Measurements from ENCODE around the gene MND1. TPM values are rescaled to one million over a fixed set of nuclear protein-coding genes. Genes with fewer than 3 reads are reported as not detected.
A peak's percentile ranks its signal among the peaks of the same experiment; 100 is the strongest.

Gene MND1
- total and polyA plus RNA-seq, 12 donors = 0.20 to 1.7 (median 0.34) TPM; not detected in 6

DNA sequence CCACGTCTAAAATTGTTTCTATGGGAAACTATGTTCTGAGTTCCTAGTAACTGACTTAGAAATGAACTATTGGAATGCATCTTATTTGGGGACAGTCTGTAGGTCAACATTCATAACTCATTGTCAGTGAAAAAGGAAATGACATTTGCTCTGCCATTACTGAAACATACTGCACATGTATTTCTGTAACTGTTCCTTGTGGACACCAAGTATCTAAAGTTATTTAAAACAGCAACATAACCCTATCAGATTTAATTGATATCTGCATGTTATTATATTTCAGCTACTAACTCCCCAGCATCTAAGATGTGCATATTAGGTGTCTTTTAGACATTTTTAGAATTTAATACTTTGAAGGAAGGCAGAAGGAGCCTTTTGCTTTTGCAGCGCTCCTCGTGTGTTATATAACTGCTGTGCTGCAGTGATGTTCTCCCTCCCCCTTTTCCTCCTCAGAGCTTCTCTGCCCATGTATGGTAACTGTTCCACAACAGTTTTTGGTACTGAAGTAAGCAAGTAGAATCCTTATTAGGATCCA is 84.5 kb downstream of the MND1 start:
- ATAC-seq (peak in 2 of 8 donors; percentile 52 to 54), DNase-seq (no peak)
- peaks cover 0 to 20% (median 0%) of the 10 kb centered on the region in 9 donors for H3K4me1 ChIP-seq
- H3K27me3 ChIP-seq = no peaks in the 10 kb centered on the region
- intact Hi-C loops (cut with DNase I) = no loop called here
- H3K36me3 ChIP-seq = no peaks in the 10 kb centered on the region
- WGBS, 2 donors = 63 to 76% methylated on average over 3 of the region's 3 CpGs
- no peak overlapping the region for H3K27ac ChIP-seq
- H3K9me3 ChIP-seq = no peaks in the 10 kb centered on the region
- H3K4me3 ChIP-seq = no peak overlapping the region
- TF ChIP-seq CTCF (IDR thresholded peaks at IDR 0.05) = no peak

- Histone ChIP-seq H3K27me3 (no peaks in the 10 kb centered on the region), H3K27ac (peak overlapping the region in 1 of 10 donors; percentile 48), H3K4me3 (peak overlapping the region in 1 of 10 donors; percentile 33), H3K4me1 (peaks cover 0 to 17% (median 0%) of the 10 kb centered on the region in 9 donors), H3K9me3 (no peaks in the 10 kb centered on the region), H3K36me3 (no peaks in the 10 kb centered on the region)
- TF ChIP-seq CTCF (IDR thresholded peaks at IDR 0.05) = peak; percentile 31 to 79 (median 71)
- ATAC-seq = peak; percentile 65 to 93 (median 85)
- 64% methylated on average over 12 of the region's 12 CpGs for WGBS, 2 donors
- DNase-seq = peak; percentile 18 to 55
- intact Hi-C loops (cut with DNase I) = loop anchor here in 9 of 10 donors (1.0 to 10.0 kb wide), 7 partner anchors 88 to 144 kb away; partner anchors contain the start of gene MND1 (in 5 of the 9)
Observed at GRCh38 chr4:153432965-153433753, 88.7 kb downstream of the MND1 start.

DNA sequence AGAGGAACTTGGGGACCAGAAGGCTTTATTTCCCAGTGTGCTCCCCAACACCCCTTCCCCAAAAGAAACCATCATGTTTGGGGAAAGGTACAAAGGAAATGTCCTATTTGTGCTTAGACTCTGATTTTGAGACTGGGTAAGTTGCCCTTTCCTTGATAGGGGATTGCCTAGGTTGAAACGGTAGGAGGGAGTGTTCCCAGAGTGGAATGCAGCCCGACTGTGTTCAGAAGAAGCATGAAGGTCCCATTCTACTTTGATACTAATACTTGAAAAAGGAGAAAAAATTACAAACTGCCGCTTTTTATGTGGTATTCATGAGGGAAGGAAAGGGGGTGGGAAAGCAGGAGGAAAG is 89.2 kb downstream of the MND1 start:
- Histone ChIP-seq H3K27me3 (no peaks in the 10 kb centered on the region), H3K4me3 (peak overlapping the region in 1 of 10 donors; percentile 33), H3K36me3 (no peaks in the 10 kb centered on the region), H3K27ac (peak overlapping the region in 1 of 10 donors; percentile 48), H3K9me3 (no peaks in the 10 kb centered on the region), H3K4me1 (peaks cover 0 to 19% (median 0%) of the 10 kb centered on the region in 9 donors)
- intact Hi-C loops (cut with DNase I) = loop anchor here in 9 of 10 donors (1.0 to 10.0 kb wide), 7 partner anchors 89 to 144 kb away; partner anchors contain the start of gene MND1 (in 5 of the 9)
- WGBS, 2 donors = 70 to 76% methylated on average over 3 of the region's 3 CpGs
- TF ChIP-seq CTCF (IDR thresholded peaks at IDR 0.05) = no peak
- ATAC-seq (no peak), DNase-seq (no peak)

- Histone ChIP-seq H3K27ac (peak overlapping the region in 1 of 10 donors; percentile 48), H3K27me3 (no peaks in the 10 kb centered on the region), H3K36me3 (no peaks in the 10 kb centered on the region), H3K9me3 (no peaks in the 10 kb centered on the region), H3K4me3 (no peak overlapping the region), H3K4me1 (peaks cover 0 to 24% (median 0%) of the 10 kb centered on the region in 9 donors)
- WGBS, 2 donors = 69 to 97% methylated on average over 2 of the region's 2 CpGs
- no peak for TF ChIP-seq CTCF (IDR thresholded peaks at IDR 0.05)
- no peak for DNase-seq
- intact Hi-C loops (cut with DNase I) = loop anchor here in 7 of 10 donors (2.0 to 10.0 kb wide), 5 partner anchors 89 to 143 kb away; partner anchors contain the start of gene MND1 (in 5 of the 7)
- no peak for ATAC-seq
Observed at GRCh38 chr4:153434190-153434589, 89.7 kb downstream of the MND1 start.

All from heart right ventricle (tissue), 16 donors.